Body of pancreas (tissue), 4 donors: ENCODE measurements around the gene PLPPR5.

Experiments
- POLR2A ChIP-seq, 3 donors: fragments of 450-650 bp; IDR thresholded peaks; one replicate each; pipeline ENCODE4 v1.6.1; 2016; ENCODE audit warnings: antibody characterized with exemption in 3 of 3, mild to moderate bottlenecking in 2 of 3
- TF ChIP-seq, protein P1 (sequence below), 7 experiments: fragments of 450-650 bp in 4 of 7; fragments of 200-600 bp in 3 of 7; sonication (generic) in 3 of 7; IDR thresholded peaks; one replicate each; pipeline ENCODE4 v1.5.1; 2016 to 2019; ENCODE audit warnings: antibody characterized with exemption in 7 of 7

DNA sequence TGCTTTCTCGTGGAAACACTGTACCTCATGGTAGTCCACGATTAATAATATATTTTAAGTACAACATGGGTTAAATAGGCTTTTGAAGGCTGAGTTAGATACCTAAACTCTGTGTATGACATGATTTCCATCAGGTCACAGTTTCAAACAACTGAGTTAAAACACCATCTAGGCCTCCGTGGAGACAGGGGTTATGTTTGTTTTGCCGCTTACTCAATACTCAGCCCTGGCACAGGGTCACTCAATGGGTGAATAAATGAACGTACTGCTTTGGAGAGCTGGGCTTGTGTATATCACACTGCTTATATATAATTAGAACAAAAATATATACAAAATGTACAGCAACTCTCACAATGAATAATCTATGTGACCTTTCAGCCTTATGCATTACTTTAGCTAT is 72.5 kb downstream of the PLPPR5 start:
- TF ChIP-seq, protein P1, sequence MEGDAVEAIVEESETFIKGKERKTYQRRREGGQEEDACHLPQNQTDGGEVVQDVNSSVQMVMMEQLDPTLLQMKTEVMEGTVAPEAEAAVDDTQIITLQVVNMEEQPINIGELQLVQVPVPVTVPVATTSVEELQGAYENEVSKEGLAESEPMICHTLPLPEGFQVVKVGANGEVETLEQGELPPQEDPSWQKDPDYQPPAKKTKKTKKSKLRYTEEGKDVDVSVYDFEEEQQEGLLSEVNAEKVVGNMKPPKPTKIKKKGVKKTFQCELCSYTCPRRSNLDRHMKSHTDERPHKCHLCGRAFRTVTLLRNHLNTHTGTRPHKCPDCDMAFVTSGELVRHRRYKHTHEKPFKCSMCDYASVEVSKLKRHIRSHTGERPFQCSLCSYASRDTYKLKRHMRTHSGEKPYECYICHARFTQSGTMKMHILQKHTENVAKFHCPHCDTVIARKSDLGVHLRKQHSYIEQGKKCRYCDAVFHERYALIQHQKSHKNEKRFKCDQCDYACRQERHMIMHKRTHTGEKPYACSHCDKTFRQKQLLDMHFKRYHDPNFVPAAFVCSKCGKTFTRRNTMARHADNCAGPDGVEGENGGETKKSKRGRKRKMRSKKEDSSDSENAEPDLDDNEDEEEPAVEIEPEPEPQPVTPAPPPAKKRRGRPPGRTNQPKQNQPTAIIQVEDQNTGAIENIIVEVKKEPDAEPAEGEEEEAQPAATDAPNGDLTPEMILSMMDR (IDR thresholded peaks at IDR 0.05), result no peak
- no peak for TF ChIP-seq POLR2A (IDR thresholded peaks at IDR 0.05)
